ENCODE results near the gene CFAP410. TPM values are rescaled to one million over a fixed set of nuclear protein-coding genes. Genes with fewer than 3 reads are reported as not detected.

The CFAP410 gene
- total RNA-seq, 4 donors from 2014 or later, result 10.6 to 23.0 (median 20.0) TPM

DNA sequence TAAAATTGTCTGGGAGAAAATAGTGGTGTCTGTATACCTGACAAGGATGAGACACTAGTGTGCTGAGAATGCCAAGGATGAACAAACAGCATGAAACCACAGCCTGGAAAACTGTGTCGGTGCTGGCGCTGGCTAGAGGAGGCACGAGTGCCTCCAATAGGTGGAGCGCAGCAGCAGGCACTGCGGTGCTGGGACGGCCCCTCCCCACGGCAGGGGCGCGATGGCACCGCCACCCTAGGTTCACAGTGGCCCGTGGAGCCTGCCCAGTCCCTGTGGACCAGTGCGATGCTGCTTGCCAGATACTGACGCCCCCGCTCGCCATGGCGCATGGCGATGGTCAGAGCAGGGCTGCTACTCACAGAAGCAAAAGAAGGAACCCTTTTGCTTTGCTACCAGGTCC is 6.8 kb downstream of the CFAP410 start:
- in situ Hi-C loops (cut with MboI; ENCODE audit: low sequenced_read_pairs in 4 of 4), result loop anchor here in 1 of 4 donors (25.0 kb wide), 1 partner anchor 455 kb away; no protein-coding TSS in a partner anchor
- H3K27ac ChIP-seq, result no peak overlapping the region
- ATAC-seq (no peak), DNase-seq (no peak)
- peaks cover 0 to 4% of the 10 kb centered on the region in 2 donors for H3K36me3 ChIP-seq
- H3K9me3 ChIP-seq, result no peaks in the 10 kb centered on the region
- no peaks in the 10 kb centered on the region for H3K27me3 ChIP-seq
- no peaks in the 10 kb centered on the region for H3K4me1 ChIP-seq
- intact Hi-C loops (cut with DNase I; ENCODE audit: low total_unique reads), result loop anchor here (10.0 kb wide), 2 partner anchors 802 to 1992 kb away; partner anchors contain the start of genes C21orf58 and PCNT
- no peak overlapping the region for H3K4me3 ChIP-seq
- TF ChIP-seq CTCF (IDR thresholded peaks at IDR 0.05 in 4 of 5, conservative IDR thresholded peaks at IDR 0.05 in 1 of 5) (no peak), POLR2A (IDR thresholded peaks at IDR 0.05) (no peak)

DNA sequence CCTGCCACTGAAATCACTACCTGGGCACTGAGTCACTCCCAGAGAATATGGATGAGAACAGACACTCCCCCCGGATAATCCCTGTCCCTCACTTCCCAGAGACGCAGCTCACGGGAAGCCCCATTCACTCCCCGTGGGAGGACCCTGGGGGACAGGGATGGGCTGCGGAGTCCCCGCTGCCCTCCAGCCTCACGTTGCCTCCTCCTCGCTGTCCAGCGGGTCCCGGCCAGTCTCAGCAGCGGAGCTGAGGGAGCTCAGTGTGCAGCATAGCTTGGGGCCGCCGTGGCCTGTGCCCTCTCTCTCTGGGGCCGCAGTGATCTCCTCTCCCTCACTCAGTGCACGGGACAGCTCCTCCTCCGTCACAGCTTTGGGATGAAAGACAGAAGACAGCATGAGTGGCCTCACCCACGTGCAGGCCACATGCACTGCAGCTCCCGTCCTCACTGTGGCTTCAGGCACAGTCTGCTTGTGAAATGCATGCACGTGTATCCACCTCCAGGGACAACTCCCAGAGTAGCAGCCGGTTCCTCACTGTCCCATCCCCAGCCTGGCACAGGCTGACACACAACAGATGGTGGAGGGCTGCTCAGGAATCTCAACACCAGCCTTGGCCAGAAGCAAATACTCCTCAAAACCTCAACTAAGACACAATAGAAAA is 7.4 kb downstream of the CFAP410 start:
- Histone ChIP-seq H3K36me3 (peaks cover 0 to 4% of the 10 kb centered on the region in 2 donors), H3K9me3 (no peaks in the 10 kb centered on the region), H3K4me3 (no peak overlapping the region), H3K27ac (no peak overlapping the region), H3K27me3 (no peaks in the 10 kb centered on the region), H3K4me1 (no peaks in the 10 kb centered on the region)
- no peak for TF ChIP-seq POLR2A (IDR thresholded peaks at IDR 0.05)
- TF ChIP-seq CTCF (IDR thresholded peaks at IDR 0.05 in 4 of 5, conservative IDR thresholded peaks at IDR 0.05 in 1 of 5), result no peak
- DNase-seq (no peak), ATAC-seq (no peak)
- intact Hi-C loops (cut with DNase I; ENCODE audit: low total_unique reads), result loop anchor here (10.0 kb wide), 2 partner anchors 803 to 1993 kb away; partner anchors contain the start of genes C21orf58 and PCNT
- in situ Hi-C loops (cut with MboI; ENCODE audit: low sequenced_read_pairs in 4 of 4), result loop anchor here in 1 of 4 donors (25.0 kb wide), 1 partner anchor 456 kb away; no protein-coding TSS in a partner anchor

DNA sequence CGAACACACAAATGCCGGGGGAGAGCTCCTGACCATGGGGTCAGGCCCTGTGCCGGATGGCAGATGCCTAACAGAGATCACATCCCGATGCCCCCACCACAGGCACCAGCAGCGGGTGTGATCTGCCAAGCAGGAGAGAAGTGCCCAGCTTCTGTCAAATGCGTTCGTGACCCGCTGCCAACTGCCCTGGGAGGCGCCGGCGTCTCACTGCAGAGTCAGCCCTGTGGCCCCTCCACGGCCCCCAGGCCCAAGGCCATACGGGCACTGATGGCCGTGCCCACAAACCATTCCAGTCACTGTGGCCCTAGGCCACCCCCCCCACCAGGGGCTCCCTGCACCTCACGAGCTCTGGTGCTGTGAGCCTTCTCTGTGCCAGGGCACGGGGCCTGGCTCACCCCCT is 8.0 kb downstream of the CFAP410 start:
- ATAC-seq (no peak), DNase-seq (no peak)
- intact Hi-C loops (cut with DNase I; ENCODE audit: low total_unique reads) (loop anchor here (10.0 kb wide), 2 partner anchors 804 to 1994 kb away; partner anchors contain the start of genes C21orf58 and PCNT), in situ Hi-C loops (cut with MboI; ENCODE audit: low sequenced_read_pairs in 4 of 4) (loop anchor here in 1 of 4 donors (25.0 kb wide), 1 partner anchor 456 kb away; no protein-coding TSS in a partner anchor)
- no peaks in the 10 kb centered on the region for H3K9me3 ChIP-seq
- no peak overlapping the region for H3K4me3 ChIP-seq
- H3K36me3 ChIP-seq, result peaks cover 0 to under 1% of the 10 kb centered on the region in 2 donors
- no peak overlapping the region for H3K27ac ChIP-seq
- H3K4me1 ChIP-seq, result no peaks in the 10 kb centered on the region
- no peaks in the 10 kb centered on the region for H3K27me3 ChIP-seq
- TF ChIP-seq POLR2A (IDR thresholded peaks at IDR 0.05) (no peak), CTCF (IDR thresholded peaks at IDR 0.05 in 4 of 5, conservative IDR thresholded peaks at IDR 0.05 in 1 of 5) (no peak)

DNA sequence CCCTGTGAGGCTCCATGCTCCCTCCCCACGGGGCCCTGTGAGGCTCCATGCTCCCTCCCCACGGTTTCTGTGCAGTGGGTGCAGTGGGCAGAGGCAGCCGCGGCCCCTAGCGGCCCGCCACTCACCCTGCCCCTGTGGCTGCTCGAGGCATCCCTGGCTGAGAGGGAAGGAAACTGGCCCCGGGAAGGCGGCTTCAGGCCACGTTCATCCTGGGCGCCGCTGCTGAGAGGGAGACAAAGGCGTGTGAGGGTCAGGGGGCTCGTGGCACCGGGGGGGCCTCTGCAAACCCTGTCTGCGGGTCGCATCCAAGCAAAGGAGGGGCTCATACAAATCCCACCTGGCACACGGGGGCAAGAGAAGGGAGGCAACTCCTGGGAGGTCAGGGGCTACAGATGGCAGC is 8.5 kb downstream of the CFAP410 start:
- Histone ChIP-seq H3K27me3 (no peaks in the 10 kb centered on the region), H3K9me3 (no peaks in the 10 kb centered on the region), H3K27ac (no peak overlapping the region), H3K4me3 (no peak overlapping the region), H3K36me3 (no peaks in the 10 kb centered on the region), H3K4me1 (no peaks in the 10 kb centered on the region)
- DNase-seq (no peak), ATAC-seq (no peak)
- intact Hi-C loops (cut with DNase I; ENCODE audit: low total_unique reads) (loop anchor here (10.0 kb wide), 2 partner anchors 804 to 1994 kb away; partner anchors contain the start of genes C21orf58 and PCNT), in situ Hi-C loops (cut with MboI; ENCODE audit: low sequenced_read_pairs in 4 of 4) (loop anchor here in 1 of 4 donors (25.0 kb wide), 1 partner anchor 457 kb away; no protein-coding TSS in a partner anchor)
- TF ChIP-seq POLR2A (IDR thresholded peaks at IDR 0.05) (no peak), CTCF (IDR thresholded peaks at IDR 0.05 in 4 of 5, conservative IDR thresholded peaks at IDR 0.05 in 1 of 5) (no peak)
